ENCODE measurements around the gene ATP6V0A4.

ATP6V0A4 gene

DNA sequence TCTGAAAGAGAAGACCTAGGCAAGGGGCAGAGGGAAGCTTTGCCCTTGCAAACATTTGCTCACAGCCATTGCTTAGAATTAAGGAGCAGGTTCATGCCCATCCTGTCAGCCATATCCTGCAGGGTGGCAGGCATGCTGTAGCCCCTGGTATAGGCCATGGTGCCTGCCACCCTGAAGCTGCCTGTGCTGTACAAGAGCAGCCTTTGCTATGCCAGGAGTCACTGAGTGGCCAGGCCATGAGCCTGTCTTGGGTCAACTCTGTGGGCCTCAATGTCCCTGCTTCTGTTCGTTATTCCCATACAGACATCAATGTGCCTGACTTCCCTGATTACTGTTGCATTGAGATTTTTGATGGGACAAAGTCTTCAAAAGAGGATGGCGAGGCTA, 96.5 kb downstream of the ATP6V0A4 start:
- ATAC-seq = no peak
- TF ChIP-seq ZC3H10 (CRISPR knock-in tag; IDR thresholded peaks at IDR 0.05) = no peak
- no peak for TF ChIP-seq OSR1 (CRISPR knock-in tag; IDR thresholded peaks at IDR 0.05)
- TF ChIP-seq, protein P1, sequence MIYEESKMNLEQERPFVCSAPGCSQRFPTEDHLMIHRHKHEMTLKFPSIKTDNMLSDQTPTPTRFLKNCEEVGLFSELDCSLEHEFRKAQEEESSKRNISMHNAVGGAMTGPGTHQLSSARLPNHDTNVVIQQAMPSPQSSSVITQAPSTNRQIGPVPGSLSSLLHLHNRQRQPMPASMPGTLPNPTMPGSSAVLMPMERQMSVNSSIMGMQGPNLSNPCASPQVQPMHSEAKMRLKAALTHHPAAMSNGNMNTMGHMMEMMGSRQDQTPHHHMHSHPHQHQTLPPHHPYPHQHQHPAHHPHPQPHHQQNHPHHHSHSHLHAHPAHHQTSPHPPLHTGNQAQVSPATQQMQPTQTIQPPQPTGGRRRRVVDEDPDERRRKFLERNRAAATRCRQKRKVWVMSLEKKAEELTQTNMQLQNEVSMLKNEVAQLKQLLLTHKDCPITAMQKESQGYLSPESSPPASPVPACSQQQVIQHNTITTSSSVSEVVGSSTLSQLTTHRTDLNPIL (CRISPR knock-in tag; IDR thresholded peaks at IDR 0.05; ENCODE audit: low read depth) = no peak
- TF ChIP-seq, protein P2, sequence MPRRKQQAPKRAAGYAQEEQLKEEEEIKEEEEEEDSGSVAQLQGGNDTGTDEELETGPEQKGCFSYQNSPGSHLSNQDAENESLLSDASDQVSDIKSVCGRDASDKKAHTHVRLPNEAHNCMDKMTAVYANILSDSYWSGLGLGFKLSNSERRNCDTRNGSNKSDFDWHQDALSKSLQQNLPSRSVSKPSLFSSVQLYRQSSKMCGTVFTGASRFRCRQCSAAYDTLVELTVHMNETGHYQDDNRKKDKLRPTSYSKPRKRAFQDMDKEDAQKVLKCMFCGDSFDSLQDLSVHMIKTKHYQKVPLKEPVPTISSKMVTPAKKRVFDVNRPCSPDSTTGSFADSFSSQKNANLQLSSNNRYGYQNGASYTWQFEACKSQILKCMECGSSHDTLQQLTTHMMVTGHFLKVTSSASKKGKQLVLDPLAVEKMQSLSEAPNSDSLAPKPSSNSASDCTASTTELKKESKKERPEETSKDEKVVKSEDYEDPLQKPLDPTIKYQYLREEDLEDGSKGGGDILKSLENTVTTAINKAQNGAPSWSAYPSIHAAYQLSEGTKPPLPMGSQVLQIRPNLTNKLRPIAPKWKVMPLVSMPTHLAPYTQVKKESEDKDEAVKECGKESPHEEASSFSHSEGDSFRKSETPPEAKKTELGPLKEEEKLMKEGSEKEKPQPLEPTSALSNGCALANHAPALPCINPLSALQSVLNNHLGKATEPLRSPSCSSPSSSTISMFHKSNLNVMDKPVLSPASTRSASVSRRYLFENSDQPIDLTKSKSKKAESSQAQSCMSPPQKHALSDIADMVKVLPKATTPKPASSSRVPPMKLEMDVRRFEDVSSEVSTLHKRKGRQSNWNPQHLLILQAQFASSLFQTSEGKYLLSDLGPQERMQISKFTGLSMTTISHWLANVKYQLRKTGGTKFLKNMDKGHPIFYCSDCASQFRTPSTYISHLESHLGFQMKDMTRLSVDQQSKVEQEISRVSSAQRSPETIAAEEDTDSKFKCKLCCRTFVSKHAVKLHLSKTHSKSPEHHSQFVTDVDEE (CRISPR knock-in tag; IDR thresholded peaks at IDR 0.05) = no peak
- no peak for TF ChIP-seq PPARA (CRISPR knock-in tag; IDR thresholded peaks at IDR 0.05; ENCODE audit: borderline replicate concordance)
- TF ChIP-seq, protein P3, sequence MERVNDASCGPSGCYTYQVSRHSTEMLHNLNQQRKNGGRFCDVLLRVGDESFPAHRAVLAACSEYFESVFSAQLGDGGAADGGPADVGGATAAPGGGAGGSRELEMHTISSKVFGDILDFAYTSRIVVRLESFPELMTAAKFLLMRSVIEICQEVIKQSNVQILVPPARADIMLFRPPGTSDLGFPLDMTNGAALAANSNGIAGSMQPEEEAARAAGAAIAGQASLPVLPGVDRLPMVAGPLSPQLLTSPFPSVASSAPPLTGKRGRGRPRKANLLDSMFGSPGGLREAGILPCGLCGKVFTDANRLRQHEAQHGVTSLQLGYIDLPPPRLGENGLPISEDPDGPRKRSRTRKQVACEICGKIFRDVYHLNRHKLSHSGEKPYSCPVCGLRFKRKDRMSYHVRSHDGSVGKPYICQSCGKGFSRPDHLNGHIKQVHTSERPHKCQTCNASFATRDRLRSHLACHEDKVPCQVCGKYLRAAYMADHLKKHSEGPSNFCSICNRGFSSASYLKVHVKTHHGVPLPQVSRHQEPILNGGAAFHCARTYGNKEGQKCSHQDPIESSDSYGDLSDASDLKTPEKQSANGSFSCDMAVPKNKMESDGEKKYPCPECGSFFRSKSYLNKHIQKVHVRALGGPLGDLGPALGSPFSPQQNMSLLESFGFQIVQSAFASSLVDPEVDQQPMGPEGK (CRISPR knock-in tag; IDR thresholded peaks at IDR 0.05; ENCODE audit: borderline replicate concordance) = no peak
- no peak for TF ChIP-seq ZFP30 (CRISPR knock-in tag; IDR thresholded peaks at IDR 0.05)
- TF ChIP-seq, protein P4, sequence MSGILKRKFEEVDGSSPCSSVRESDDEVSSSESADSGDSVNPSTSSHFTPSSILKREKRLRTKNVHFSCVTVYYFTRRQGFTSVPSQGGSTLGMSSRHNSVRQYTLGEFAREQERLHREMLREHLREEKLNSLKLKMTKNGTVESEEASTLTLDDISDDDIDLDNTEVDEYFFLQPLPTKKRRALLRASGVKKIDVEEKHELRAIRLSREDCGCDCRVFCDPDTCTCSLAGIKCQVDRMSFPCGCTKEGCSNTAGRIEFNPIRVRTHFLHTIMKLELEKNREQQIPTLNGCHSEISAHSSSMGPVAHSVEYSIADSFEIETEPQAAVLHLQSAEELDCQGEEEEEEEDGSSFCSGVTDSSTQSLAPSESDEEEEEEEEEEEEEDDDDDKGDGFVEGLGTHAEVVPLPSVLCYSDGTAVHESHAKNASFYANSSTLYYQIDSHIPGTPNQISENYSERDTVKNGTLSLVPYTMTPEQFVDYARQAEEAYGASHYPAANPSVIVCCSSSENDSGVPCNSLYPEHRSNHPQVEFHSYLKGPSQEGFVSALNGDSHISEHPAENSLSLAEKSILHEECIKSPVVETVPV (CRISPR knock-in tag; IDR thresholded peaks at IDR 0.05) = no peak
- TF ChIP-seq TOX (CRISPR knock-in tag; IDR thresholded peaks at IDR 0.05; ENCODE audit: borderline replicate concordance) = no peak
- TF ChIP-seq CSDC2 (CRISPR knock-in tag; IDR thresholded peaks at IDR 0.05) = no peak
- TF ChIP-seq ZNF8 (CRISPR knock-in tag; IDR thresholded peaks at IDR 0.05) = no peak
- TF ChIP-seq, protein P5, sequence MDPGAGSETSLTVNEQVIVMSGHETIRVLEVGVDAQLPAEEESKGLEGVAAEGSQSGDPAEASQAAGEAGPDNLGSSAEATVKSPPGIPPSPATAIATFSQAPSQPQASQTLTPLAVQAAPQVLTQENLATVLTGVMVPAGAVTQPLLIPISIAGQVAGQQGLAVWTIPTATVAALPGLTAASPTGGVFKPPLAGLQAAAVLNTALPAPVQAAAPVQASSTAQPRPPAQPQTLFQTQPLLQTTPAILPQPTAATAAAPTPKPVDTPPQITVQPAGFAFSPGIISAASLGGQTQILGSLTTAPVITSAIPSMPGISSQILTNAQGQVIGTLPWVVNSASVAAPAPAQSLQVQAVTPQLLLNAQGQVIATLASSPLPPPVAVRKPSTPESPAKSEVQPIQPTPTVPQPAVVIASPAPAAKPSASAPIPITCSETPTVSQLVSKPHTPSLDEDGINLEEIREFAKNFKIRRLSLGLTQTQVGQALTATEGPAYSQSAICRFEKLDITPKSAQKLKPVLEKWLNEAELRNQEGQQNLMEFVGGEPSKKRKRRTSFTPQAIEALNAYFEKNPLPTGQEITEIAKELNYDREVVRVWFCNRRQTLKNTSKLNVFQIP (CRISPR knock-in tag; IDR thresholded peaks at IDR 0.05; ENCODE audit: borderline replicate concordance, low read depth) = no peak
- no peak for TF ChIP-seq GLIS3 (CRISPR knock-in tag; IDR thresholded peaks at IDR 0.05)

DNA sequence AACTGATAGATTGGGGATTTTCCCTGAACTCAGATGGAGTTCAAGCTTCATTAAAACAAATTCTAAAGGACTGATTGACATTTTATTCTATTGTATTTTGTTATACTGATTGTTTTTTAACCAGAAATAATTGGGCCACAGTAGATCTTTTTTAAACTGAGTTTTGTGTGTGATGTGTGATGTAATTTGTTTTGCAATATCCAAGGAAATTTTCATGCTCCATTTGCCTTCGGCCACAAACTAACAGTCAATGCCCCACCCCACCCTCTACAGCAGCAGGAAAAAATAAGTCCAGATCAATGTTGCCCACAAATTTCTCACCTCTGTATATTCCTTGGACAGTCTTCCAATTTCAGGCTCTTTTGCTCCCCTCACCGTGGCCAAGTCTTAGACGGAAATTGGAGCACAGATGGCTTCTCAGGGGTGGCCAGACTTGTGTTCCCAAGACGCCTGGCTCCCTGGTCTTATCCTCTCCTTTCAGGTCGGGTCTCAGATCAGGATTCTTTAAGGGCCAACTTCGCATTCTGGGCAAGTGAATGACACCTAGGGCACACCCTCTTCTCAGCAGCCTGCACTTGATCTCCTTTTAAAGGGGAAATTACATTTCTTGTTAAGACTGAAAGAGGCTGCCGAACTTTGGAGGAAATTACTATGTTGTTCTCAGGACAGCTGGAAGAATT, 97.0 kb downstream of the ATP6V0A4 start, which contains the start of gene SVOPL:
SVOPL (minus strand) TSS at position 506 of the 680 bp plus-strand sequence. CDS start 22,317 bp downstream, outside the sequence.
- TF ChIP-seq TCF4 (CRISPR knock-in tag; IDR thresholded peaks at IDR 0.05; ENCODE audit: borderline replicate concordance) (no peak), RARB (CRISPR knock-in tag; IDR thresholded peaks at IDR 0.05) (no peak), ZNF8 (CRISPR knock-in tag; IDR thresholded peaks at IDR 0.05) (no peak), ISL1 (CRISPR knock-in tag; IDR thresholded peaks at IDR 0.05) (no peak), ZNF70 (CRISPR knock-in tag; IDR thresholded peaks at IDR 0.05) (no peak), ESRRG (CRISPR knock-in tag; IDR thresholded peaks at IDR 0.05) (no peak), PPARA (CRISPR knock-in tag; IDR thresholded peaks at IDR 0.05; ENCODE audit: borderline replicate concordance) (no peak), CSDC2 (CRISPR knock-in tag; IDR thresholded peaks at IDR 0.05) (no peak), ZC3H10 (CRISPR knock-in tag; IDR thresholded peaks at IDR 0.05) (no peak), ZNF565 (CRISPR knock-in tag; conservative IDR thresholded peaks at IDR 0.05; ENCODE audit: low read depth) (no peak), BACH2 (CRISPR knock-in tag; IDR thresholded peaks at IDR 0.05; ENCODE audit: borderline replicate concordance) (no peak)
- TF ChIP-seq, protein P4 (CRISPR knock-in tag; IDR thresholded peaks at IDR 0.05) = no peak
- ATAC-seq = no peak

Data from SK-N-SH treated with all-trans-retinoic acid at 6 μM for 48 hours (cell line).